Dermis microvascular lymphatic vessel endothelial cell (primary cell): ENCODE measurements around the gene CLIC3. TPM values are rescaled to one million over a fixed set of nuclear protein-coding genes. Genes with fewer than 3 reads are reported as not detected.

Source experiments
- DNase-seq, 2 donors: peaks; one replicate each; pipeline versions ENCODE4 v3.0.0 to v3.0.0-alpha.2; 2010; ENCODE audit warnings: low read depth in 2 of 2
- total RNA-seq: library from RNA; depleted of rRNA; stranded (reverse); fragments of >200 nt; gene quantifications from 2 replicates; pipeline ENCODE4 v1.2.1, GENCODE V29; 2014

The CLIC3 gene
- total RNA-seq, 1 donor from 2014 or later, result not detected

DNA sequence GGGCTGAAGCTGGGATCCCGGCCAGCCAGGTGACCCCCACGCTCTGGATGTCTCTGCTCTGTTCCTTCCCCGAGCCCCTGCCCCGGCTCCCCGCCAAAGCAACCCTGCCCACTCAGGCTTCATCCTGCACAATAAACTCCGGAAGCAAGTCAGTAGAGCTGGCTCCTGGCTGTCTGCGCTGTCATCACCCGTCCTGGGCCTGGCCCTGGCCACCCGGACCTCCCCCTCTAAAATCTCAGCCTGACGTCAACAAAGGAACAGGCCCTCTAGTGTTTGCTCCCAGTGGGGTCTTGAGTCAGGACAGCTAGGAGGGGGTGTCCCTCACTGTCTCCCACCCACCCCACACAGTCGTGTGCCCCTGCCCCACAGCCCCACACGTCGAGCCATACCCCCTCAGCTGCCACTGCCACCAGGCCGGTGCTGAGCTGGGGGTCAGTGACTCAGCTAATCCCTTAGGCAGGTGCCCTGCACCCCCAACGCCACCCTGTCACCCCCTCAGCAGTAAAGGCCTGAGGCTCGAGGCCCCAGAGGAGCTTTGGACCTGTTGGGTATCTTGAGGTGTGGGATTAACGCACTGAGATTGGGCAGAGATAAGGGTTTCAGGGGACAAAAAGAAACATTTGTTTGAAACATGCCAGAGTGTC, 14.7 kb downstream of the CLIC3 start:
- peak; percentile 55 for DNase-seq

DNA sequence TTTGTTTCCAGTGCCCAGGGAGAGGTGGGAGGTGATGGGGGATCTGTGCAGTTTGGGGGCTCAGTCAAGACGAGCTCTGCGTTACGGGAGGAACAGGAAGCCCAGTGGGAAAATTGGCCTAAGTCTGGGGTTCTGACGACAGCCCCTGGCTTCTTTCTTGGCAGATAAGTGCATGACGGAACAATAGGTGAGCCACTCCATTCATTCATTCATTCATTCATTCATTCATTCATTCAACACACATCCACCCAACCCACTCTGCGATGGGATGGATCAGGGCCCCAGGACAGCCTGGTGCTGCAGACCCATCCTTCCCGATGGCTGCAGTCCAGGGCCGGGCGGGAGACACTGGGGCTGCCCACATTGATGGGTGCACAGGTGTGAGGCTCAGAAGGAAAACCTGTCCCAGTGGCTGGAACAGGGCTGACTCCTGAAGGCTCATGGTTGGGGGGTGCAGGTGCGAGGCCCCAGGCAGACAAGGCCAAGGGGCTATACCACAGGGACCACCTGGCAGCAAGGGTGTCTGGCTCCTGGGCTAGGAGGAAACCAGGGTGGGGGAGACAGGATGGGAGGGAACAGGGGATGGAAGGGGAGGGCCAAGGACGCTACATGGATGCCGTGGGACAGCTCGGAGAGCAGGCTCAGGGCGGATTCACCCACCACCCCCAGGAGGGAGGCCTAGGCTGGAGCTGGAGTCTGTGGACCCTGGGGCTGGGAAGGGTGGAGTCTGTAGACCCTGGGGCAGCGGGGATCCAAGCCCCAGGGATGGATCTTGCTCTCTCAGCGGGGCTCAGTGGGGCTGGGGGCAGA, 15.5 kb downstream of the CLIC3 start:
- no peak for DNase-seq

DNA sequence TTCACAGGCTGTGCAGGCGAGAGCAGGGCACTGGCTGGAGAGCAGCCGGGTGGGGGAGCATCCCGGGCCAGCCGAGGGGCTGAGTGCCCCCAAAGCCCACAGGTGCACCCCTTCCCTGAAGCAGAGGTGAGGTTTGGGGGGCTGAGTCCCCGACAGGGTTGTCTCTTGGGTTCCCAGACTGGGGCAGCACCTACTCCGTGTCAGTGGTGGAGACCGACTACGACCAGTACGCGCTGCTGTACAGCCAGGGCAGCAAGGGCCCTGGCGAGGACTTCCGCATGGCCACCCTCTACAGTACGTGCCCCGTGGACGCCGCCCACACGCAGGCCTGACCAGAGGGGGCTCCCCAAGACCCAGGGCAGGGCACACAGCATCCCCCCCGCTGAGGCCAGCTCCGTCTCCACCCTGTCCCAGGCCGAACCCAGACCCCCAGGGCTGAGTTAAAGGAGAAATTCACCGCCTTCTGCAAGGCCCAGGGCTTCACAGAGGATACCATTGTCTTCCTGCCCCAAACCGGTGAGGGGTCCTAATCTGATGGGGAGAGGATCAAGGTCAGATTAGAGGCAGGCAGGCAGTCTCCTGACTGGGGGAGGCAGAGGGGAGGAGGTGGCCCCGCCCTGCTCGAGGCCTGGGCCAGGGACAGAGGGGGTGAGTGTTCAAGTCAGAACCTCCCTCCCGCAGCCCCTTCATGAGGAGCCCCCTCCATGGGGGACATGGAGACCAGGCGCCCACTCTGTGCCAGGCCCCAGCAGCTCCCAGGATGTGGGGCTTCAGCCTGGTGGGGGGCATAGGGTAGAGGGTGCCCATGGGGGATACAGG, 16.4 kb downstream of the CLIC3 start:
- DNase-seq, result no peak

DNA sequence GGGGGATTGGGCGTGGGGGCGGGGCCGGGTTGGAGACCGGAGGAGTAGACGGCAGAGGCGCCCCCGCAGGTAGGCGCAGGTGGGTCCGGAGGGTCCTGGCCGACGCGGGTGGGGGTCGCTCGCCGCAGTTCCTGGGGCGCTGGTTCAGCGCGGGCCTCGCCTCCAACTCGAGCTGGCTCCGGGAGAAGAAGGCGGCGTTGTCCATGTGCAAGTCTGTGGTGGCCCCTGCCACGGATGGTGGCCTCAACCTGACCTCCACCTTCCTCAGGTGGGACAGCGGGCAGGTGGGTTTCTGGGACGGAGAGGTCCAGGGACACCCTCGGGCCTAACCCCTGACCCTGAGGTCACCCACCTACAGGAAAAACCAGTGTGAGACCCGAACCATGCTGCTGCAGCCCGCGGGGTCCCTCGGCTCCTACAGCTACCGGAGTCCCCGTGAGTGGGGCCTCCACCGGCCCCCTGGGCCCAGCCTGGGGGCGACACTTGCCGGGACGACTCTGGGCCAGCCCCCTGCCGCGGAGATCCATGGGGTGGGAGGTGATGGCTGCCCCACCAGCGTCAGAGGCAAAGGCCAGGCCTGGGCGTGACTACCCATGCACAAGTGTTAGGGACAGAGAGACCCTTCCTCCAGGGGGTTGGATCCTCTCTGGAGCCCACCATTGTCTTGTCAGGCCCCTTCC, 17.4 kb downstream of the CLIC3 start:
- no peak for DNase-seq

DNA sequence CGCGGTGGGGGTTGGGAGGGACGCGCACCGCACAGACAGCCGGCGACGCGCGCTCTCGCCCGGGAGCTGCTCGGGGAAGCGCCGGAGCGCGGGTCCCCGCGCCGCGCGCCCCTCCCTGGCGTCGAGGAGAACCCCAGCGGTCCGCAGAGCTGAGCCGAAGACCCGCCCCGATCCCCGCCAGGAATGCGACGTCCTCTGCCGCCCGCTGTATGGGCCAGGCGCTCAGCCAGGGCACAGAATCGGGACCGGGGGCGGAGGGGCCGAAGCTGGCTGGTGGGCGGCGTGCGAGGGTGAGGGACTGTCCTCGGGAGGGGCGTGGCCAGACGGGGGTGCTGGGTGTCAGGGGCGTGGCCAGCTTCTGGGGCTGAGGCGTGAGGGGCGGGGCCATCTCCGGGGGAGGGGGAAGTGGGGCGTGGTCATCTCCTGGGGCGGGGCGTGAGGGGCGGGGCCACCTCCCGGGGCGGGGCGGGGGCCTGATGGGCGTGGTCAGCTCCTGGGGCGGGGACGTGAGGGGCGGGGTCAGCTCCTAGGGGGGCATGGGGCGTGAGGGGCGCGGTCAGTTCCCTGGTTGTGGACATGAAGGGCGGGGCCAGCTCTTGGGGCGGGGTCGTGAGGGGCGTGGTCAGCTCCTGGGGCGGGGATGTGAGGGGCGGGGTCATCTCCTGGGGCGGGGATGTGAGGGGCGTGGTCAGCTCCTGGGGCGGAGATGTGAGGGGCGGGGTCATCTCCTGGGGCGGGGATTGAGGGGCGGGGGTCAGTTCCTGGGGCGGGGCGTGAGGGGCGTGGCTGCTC, 18.1 kb downstream of the CLIC3 start:
- peak in 1 of 2 donors; percentile 62 for DNase-seq

DNA sequence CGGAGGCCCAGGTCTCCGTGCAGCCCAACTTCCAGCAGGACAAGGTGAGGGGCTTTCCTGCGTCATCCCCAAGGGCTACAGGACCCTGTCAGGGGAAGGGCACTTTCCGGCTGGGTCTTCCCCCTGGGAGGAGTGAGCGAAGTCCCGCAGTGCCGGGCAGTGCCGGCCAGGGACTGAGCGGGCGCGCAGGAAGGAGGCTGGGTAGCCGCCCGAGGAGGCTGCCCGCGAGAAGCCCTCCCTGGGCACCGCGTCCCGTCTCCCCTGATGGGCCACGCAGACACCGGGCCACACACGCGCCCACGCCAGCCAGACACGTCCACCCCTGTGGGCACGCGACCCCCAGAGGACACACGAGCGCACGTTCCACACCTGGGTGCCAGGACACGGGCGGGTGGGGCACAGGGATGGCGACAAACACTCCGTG, 18.7 kb downstream of the CLIC3 start:
- DNase-seq, result no peak

DNA sequence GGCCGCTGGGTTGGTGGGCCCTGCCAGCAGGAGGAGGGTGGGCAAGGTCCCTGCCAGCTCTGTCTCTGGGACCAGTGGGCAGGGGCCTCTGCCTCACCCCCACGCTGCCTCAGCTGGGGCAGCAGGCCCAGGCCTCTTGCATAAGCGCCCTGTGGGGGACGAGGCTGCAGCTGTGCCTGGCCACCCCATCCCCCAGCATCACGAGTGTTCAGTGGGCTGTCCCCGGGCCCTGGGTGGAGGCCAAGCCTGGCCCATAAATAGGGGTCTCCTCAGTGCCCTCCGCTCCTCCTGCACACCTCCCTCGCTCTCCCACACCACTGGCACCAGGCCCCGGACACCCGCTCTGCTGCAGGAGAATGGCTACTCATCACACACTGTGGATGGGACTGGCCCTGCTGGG, 19.1 kb downstream of the CLIC3 start, which contains the start of gene PTGDS:
Gene PTGDS (plus strand): TSS at position 282 of the 400 bp plus-strand sequence. CDS start 75 bp downstream, at position 357.
- no peak for DNase-seq

DNA sequence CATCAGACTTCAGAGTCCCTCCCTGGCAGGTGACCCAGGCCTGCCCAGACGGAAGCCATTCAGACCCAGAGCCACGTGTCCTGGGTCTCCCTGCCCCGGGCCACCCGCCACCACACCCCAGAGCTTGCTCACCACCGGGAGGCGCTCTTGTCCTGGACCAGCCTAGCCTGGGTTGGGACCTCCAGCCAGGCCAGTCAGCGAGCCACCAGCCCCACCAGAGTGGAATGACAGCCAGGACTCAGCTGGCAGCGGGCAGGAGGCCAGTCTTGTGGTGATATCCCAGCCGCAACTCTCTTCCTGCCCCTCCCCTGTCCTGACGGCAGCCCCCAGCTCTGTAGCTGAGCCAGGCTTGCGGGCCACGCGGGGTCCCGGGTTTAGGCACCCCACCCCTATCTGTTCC, 20.7 kb downstream of the CLIC3 start:
- peak; percentile 48 to 51 for DNase-seq

DNA sequence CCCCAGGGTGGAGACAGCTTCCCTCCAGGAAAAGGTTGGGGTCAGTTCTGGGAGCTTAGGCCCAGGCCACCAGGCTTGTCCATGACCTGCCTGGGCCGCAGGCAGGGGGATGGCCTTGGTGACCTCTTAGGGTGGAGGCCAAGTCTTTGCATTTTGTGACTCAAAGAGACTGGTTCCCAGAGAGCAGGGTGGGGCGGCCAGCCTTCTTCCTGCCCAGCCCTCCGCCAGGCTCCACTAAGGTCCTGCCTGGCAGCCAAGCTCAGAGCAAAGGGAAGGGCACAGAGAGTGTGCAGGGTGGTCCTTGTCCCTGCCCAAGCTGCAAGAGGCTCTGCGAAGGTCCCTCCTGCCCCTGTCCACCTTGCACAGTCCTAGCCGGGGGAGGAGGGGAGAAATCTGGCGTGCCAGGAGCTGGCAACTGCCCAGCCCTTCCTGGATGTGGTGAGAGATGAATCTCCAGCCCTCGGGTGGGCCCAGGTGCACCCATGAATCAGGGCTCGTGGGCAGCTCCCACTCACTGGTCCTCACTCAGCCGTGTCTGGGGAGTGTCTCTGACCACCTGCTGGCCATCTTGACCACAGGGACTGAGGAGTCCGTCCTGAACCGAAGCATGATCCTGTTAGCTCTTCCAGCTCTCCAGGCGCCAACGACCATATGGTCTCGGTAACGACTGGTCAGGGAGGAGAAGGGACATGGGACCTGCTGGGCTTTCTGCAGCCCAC, 21.4 kb downstream of the CLIC3 start:
- no peak for DNase-seq

DNA sequence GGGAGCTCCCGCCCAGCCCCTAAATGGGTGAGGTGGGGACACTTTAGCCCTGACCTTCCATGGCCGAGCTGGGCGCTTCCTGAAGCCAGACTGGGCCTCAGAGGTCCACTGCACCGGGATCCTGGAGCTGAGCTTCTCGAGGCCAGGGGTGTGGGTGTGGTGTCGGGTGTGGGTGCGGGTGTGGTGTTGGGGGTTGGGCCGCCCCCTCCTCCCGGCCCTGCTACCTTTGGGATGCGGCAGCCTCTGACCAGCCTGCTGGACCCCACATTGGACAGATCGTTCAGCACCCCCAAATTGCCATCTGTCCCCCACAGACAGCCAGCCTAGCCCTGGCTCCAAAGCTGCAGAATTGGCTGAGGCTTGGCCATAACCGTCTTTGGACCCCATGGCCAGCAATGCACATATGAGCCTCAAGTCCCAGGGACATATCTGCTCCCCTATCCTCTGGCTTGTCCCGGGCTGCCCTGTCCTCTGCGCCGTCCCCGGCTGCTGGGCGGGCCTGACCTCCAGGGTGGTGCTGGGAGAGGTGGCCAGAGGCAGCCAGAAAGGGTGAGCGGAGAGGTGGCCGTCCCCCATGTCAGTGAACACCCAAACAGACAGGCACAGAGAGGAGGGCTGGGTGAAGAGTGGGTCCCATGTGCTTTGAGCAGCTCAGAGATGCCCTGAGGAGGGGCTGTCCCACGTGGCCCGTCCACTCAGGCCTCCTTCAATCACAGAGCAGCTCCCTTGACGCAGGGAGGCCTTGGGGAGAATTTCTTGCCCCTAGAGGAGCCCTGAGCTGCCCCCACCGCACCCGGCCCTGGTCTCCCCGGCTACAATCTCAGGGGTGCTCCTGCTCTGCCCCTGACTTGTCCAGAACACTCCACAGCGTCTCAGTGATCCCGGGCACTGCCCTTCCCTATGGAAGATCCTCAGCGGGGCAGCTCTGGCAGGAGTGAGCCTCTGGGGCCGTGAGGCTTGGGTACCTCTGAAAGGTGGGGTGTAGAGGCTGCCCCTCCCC, 22.4 kb downstream of the CLIC3 start:
- no peak for DNase-seq

DNA sequence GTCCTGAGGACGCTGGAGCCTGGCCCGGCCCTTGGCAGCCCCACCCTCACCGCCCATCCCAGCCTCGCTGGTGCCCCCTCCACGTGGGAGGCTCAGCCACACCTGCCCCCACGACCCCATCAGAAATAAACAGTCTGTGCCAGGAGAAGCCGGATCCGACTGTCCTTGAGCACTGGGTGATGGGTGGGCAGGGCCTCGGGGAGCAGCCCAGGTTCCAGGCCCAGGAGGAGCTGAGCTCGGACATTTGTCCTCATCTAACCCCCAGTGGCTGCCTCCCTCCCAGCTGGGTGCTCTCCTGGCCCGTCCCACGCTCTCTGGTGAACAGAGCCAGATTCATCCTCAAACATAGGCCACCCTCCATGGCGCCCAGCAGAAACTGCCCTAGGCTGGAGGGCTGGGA, 23.6 kb downstream of the CLIC3 start:
- no peak for DNase-seq

DNA sequence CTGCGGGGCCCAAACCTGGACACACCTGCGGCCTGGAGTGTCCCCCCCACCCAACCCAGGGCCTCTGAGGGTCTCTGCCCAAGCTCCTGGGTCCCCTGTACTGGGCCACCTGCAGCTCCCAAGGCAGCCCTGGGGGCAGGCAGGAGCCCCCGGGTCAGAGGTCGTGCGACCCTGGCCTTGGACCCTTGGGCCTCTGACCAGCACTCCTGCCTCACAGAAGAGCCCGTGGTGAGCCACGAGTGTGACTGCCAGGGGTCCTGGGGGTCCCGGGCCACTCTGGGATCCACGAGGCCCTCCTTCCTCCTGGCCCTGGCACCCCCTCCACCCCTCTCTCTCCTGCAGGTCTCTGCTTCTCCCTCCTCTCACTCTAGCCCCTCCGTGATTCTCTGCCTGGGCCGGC, 24.0 kb downstream of the CLIC3 start:
- DNase-seq, result no peak

DNA sequence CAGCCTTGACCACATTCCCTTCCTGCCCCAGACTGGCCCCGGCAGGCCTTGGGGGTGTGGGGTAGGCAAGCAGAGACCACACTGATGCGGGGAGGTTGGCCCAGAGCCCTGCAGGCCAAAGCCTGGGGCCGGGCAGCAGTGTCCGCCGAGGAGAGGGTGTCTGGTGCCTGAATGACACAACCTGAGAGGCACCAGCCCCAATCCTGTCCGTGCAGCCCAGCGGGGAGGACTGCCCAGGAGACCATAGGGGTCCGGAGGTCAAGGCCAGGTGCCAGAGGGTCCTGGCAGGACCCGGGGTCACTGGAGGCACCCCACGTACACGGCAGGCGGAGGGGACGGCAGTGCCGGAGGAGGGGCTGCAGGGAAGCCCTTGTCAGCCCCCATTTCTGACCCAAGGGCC, 24.6 kb downstream of the CLIC3 start:
- no peak for DNase-seq

DNA sequence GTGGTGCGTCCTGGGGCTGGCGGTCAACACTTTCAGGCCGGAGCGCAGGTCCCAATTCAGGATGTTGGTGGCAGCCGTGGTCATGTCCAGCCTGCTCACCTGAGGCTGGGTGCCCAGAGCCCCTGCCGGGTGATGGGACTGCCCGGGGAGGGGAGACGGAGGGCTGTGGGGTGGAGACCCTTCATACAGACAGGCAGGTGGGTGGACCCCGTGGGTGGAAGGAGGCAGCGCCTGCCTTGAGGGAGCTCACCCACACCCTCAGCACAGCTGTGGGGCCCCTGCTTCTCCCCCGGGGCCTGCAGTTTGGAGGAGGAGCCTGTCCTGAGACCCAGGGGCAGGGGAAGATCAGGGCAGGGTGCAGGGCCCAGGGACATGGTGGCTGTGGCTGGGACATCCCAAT, 26.0 kb downstream of the CLIC3 start:
- no peak for DNase-seq

DNA sequence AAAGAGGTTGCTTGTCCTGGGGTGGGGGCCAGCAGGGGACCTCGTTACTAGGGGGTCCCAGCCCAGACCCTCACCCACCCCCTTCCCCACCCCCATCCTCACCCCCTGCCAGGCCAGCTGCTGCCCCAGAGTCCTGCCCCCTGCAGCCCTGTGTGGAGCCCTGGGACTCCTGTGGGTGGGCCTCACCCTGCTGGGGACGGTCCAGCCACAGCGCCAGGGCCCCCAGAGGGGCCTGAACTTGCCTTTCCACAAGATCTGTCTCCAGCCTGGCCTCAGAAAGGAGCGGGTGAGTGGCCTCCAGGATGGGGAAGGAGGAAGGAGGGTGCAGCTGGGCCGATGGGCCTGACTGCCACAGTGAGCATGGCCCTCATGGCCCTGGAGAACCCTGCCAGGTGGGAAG, 26.6 kb downstream of the CLIC3 start:
- no peak for DNase-seq

DNA sequence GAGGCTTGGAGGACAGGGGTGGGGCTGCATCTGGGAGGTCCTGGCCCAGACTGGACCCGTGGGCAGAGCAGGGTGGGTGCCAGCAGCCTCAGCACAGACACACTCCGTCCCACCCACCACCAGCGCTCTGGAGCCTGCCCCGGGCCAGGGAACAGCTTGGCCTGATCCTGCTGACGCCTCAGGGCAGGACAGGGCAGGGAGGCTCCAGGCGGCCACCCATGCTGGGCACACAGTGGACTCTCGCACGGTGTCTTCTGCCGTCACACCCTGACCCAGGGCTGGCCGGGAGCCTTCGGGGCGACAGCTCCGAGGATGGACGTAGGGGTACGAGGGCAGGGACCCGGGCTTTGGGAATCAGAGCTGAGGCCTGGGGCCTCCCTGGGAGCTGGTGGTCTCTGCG, 27.2 kb downstream of the CLIC3 start:
- no peak for DNase-seq

DNA sequence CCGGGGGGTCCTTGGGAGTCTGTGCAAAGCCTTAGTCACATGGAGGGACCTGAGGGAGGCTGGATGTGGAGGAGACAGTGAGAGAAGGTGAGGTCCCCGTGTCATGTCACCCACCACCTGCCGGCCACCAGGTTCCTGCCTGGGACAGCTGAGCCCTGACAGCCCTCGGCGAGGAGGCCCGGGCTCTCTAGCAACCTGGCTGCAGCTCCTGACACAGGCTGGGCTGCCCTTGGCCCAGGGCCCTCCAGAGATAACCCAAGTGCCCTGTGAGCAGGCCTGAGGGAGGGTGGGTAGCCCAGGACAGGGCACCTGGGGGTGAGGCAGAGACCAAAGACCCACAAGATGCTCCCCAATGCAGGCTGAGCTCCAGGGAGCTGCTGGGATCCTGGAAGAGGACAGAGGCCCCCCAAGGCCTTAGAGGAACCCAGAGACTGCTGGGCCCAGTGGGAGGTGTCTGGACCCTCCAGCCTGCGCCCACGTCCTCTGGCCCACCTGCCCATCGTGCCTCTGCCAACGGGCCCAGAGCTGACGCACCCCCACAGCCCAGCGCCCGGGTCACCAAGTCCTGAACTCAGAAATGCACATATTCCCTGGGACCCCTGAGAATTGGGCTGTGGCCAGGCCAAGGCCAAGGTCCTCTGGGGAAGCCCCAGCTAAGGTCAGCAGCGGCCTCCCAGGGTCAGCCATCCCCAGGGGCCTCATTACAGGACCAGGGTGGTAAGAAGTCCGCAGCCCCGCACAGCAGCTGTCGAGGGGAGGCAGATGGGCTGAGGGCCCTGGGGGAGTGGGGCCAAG, 27.8 kb downstream of the CLIC3 start:
- DNase-seq, result no peak
